ENCODE data around the gene VWA1.
"Not testable (repeated sequence)": the region's sequence is repeated elsewhere in the genome, so short reads cannot be mapped to it uniquely, and the experiment has no call there.

The VWA1 gene

DNA sequence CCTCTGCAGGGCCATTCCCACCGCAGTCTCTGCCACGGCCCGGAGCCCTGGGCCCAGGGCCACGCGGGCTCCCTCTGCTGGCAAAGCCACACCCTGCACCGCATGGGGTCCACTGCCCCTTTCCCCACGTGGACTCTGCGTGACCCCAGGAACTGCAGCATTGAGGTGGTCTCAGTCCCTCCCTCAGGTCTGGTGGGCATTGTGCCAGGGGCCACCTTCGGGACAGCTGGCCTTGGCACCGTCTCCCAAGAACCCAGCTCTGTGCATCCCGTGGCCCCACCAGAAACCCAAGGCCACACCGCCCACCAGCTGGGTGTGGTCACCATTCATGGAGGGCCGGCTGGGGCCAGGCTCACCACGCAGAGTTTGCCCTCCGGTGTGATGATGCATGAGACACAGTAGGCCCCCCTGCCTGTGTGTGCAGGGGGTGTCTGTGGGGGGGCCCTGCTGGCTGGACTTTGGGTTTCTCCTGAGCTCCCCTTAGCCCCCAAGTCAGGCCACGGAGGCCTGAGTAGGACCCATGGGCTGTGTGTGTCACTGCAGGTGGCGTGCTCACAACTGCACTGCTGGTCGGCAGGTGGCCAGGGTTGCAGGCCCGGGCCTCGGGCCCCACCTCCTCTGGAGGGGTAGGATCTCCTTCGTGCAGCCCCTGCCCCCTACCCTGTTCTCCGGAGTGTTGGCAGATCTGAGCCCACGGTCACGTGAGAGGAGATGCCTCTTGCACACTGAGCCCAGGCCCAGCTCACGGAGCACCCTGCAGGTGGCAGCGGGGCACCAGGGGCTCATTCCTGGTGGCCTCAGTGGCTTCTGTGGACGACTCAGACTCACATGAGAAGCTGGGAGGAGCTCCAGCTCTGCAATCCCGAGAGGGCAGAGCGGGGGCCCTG, 5.8 kb downstream of the VWA1 start (continued):
- TF ChIP-seq, protein P1, sequence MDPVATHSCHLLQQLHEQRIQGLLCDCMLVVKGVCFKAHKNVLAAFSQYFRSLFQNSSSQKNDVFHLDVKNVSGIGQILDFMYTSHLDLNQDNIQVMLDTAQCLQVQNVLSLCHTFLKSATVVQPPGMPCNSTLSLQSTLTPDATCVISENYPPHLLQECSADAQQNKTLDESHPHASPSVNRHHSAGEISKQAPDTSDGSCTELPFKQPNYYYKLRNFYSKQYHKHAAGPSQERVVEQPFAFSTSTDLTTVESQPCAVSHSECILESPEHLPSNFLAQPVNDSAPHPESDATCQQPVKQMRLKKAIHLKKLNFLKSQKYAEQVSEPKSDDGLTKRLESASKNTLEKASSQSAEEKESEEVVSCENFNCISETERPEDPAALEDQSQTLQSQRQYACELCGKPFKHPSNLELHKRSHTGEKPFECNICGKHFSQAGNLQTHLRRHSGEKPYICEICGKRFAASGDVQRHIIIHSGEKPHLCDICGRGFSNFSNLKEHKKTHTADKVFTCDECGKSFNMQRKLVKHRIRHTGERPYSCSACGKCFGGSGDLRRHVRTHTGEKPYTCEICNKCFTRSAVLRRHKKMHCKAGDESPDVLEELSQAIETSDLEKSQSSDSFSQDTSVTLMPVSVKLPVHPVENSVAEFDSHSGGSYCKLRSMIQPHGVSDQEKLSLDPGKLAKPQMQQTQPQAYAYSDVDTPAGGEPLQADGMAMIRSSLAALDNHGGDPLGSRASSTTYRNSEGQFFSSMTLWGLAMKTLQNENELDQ (tag by site-specific recombination; IDR thresholded peaks at IDR 0.05; ENCODE audit: low read depth) = no peak
- TF ChIP-seq, protein P2, sequence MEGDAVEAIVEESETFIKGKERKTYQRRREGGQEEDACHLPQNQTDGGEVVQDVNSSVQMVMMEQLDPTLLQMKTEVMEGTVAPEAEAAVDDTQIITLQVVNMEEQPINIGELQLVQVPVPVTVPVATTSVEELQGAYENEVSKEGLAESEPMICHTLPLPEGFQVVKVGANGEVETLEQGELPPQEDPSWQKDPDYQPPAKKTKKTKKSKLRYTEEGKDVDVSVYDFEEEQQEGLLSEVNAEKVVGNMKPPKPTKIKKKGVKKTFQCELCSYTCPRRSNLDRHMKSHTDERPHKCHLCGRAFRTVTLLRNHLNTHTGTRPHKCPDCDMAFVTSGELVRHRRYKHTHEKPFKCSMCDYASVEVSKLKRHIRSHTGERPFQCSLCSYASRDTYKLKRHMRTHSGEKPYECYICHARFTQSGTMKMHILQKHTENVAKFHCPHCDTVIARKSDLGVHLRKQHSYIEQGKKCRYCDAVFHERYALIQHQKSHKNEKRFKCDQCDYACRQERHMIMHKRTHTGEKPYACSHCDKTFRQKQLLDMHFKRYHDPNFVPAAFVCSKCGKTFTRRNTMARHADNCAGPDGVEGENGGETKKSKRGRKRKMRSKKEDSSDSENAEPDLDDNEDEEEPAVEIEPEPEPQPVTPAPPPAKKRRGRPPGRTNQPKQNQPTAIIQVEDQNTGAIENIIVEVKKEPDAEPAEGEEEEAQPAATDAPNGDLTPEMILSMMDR (tag by site-specific recombination; IDR thresholded peaks at IDR 0.05) = peak; percentile 93
- TF ChIP-seq, protein P3, sequence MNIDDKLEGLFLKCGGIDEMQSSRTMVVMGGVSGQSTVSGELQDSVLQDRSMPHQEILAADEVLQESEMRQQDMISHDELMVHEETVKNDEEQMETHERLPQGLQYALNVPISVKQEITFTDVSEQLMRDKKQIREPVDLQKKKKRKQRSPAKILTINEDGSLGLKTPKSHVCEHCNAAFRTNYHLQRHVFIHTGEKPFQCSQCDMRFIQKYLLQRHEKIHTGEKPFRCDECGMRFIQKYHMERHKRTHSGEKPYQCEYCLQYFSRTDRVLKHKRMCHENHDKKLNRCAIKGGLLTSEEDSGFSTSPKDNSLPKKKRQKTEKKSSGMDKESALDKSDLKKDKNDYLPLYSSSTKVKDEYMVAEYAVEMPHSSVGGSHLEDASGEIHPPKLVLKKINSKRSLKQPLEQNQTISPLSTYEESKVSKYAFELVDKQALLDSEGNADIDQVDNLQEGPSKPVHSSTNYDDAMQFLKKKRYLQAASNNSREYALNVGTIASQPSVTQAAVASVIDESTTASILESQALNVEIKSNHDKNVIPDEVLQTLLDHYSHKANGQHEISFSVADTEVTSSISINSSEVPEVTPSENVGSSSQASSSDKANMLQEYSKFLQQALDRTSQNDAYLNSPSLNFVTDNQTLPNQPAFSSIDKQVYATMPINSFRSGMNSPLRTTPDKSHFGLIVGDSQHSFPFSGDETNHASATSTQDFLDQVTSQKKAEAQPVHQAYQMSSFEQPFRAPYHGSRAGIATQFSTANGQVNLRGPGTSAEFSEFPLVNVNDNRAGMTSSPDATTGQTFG (tag by site-specific recombination; IDR thresholded peaks at IDR 0.05; ENCODE audit: borderline replicate concordance) = no peak
- TF ChIP-seq, protein P4, sequence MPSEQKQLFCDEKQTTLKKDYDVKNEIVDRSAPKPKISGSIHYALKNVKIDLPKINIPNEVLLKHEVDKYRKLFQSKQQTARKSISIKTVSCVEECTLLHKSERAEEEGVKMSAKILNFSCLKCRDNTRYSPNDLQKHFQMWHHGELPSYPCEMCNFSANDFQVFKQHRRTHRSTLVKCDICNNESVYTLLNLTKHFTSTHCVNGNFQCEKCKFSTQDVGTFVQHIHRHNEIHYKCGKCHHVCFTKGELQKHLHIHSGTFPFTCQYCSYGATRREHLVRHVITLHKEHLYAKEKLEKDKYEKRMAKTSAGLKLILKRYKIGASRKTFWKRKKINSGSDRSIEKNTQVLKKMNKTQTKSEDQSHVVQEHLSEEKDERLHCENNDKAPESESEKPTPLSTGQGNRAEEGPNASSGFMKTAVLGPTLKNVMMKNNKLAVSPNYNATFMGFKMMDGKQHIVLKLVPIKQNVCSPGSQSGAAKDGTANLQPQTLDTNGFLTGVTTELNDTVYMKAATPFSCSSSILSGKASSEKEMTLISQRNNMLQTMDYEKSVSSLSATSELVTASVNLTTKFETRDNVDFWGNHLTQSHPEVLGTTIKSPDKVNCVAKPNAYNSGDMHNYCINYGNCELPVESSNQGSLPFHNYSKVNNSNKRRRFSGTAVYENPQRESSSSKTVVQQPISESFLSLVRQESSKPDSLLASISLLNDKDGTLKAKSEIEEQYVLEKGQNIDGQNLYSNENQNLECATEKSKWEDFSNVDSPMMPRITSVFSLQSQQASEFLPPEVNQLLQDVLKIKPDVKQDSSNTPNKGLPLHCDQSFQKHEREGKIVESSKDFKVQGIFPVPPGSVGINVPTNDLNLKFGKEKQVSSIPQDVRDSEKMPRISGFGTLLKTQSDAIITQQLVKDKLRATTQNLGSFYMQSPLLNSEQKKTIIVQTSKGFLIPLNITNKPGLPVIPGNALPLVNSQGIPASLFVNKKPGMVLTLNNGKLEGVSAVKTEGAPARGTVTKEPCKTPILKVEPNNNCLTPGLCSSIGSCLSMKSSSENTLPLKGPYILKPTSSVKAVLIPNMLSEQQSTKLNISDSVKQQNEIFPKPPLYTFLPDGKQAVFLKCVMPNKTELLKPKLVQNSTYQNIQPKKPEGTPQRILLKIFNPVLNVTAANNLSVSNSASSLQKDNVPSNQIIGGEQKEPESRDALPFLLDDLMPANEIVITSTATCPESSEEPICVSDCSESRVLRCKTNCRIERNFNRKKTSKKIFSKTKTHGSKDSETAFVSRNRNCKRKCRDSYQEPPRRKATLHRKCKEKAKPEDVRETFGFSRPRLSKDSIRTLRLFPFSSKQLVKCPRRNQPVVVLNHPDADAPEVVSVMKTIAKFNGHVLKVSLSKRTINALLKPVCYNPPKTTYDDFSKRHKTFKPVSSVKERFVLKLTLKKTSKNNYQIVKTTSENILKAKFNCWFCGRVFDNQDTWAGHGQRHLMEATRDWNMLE (tag by site-specific recombination; conservative IDR thresholded peaks at IDR 0.05; ENCODE audit: low read depth) = no peak
- TF ChIP-seq, protein P5, sequence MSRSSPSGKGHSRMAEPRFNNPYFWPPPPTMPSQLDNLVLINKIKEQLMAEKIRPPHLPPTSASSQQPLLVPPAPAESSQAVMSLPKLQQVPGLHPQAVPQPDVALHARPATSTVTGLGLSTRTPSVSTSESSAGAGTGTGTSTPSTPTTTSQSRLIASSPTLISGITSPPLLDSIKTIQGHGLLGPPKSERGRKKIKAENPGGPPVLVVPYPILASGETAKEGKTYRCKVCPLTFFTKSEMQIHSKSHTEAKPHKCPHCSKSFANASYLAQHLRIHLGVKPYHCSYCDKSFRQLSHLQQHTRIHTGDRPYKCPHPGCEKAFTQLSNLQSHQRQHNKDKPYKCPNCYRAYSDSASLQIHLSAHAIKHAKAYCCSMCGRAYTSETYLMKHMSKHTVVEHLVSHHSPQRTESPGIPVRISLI (tag by site-specific recombination; IDR thresholded peaks at IDR 0.05) = no peak
- TF ChIP-seq ZNF555 (tag by site-specific recombination; conservative IDR thresholded peaks at IDR 0.05) (no peak), KLF8 (tag by site-specific recombination; IDR thresholded peaks at IDR 0.05) (peak; percentile 18; the same call in 1 of the 2 replicates), PRDM1 (tag by site-specific recombination; IDR thresholded peaks at IDR 0.05) (no peak)

DNA sequence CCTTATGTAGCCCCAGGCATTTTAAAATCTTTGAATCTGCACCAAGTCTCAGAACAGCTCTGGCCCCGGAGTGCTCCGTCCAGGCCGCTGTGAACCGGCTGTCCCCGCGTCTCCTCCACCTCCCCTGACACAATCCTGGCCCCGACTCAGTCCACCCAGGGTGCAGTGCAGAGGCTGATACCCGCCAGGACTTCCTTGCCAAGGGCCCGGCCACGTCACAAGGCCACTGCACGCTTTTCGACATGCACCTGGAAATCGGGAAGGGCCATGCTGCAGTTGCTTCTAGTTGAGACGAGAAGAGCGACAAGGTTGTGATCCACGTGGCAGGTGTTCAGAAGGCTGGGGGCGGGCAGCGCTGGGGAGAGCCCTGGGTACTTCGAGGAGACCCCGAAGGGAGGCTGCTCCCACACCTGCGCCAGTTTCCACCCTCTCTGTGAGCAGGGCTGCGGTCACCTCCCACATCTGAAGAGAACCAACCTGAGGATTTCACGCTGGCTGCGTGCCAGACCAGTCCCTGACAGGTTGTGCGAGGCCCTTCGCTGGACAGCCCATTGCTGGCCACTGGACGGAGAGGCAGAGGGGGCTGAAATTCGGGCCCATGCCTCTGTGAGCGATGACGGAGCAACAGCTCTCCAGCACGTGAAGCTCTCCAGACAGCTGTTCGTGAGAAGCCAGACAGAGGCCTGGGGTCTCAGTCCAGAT, 6.7 kb downstream of the VWA1 start:
- no peaks in the 10 kb centered on the region for H3K4me1 ChIP-seq (ENCODE audit: control insufficient read depth, insufficient read depth, low read length)
- no peak overlapping the region for H3K27ac ChIP-seq (ENCODE audit: extremely low read depth, low read depth, low read length)
- peaks cover 0 to 9% of the 10 kb centered on the region in 2 experiments; a peak in 1 of 3 replicates for H3K36me3 ChIP-seq (ENCODE audit: control insufficient read depth in 2 of 2, insufficient read depth in 1 of 2, low read length in 2 of 2)
- CTCF ChIA-PET = interaction anchor here (0.6 to 2.9 kb wide), 7 partner anchors 13 to 72 kb away, joined by 3 to 14 read pairs (median 5); a partner anchor contains a TSS
- H3K4me3 ChIP-seq (ENCODE audit: low read depth, low read length) = no peak overlapping the region
- no peaks in the 10 kb centered on the region for H3K9me3 ChIP-seq (ENCODE audit: control insufficient read depth, insufficient read depth, low read depth, low read length)
- TF ChIP-seq ZNF341 (tag by site-specific recombination; IDR thresholded peaks at IDR 0.05; ENCODE audit: low read depth) (peak; percentile 55; the same call in 1 of the 2 replicates), RBAK (tag by site-specific recombination; IDR thresholded peaks at IDR 0.05) (no peak)
- POLR2A ChIA-PET = interaction anchor here (0.7 to 2.0 kb wide), 2 partner anchors 42 to 44 kb away, joined by 3 to 4 read pairs; partner anchors contain the start of gene CCNL2

DNA sequence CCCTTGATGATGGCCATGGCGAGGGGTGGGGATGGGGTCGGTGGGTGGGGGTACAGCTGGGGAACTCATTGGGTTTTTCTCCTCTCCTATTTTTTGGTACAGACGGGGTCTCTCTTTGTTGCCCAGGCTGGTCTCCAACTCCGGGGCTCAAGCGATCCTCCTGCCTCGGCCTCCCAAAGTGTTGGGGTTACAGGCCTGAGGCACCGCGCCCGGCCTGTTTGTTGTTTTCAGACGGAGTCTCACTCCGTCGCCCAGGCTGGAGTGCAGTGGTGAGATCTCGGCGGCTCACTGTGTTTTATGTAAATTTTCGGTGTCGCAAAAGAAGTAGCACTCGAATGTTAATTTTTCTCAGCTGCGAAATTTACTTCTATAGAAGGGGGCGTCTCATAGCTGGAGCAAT, 11.1 kb downstream of the VWA1 start:
- POLR2A ChIA-PET = interaction anchor here (0.7 kb wide), 1 partner anchor 70 kb away, joined by 4 read pairs; no protein-coding TSS in a partner anchor
- H3K36me3 ChIP-seq (ENCODE audit: control insufficient read depth in 2 of 2, insufficient read depth in 1 of 2, low read length in 2 of 2); H3K9me3 ChIP-seq (ENCODE audit: control insufficient read depth, insufficient read depth, low read depth, low read length); H3K4me3 ChIP-seq (ENCODE audit: low read depth, low read length); CTCF ChIA-PET; H3K27ac ChIP-seq (ENCODE audit: extremely low read depth, low read depth, low read length); H3K4me1 ChIP-seq (ENCODE audit: control insufficient read depth, insufficient read depth, low read length): not testable (repeated sequence)
